HCT116 (cell line): ENCODE results near the gene CIITA. TPM values are rescaled to one million over a fixed set of nuclear protein-coding genes. Genes with fewer than 3 reads are reported as not detected.

Experiments used
- ATAC-seq: fragments of 200-7000 bp; cut with Tn5 transposase; 2 replicates; pipeline ENCODE4 v1.9.1; 2020; ENCODE audit warnings: mild to moderate bottlenecking, moderate library complexity
- BruUV-seq: library from RNA; stranded (reverse); fragments of 400-500 nt; replicated peaks from 2 replicates; lab custom pipeline; 2021; lab: Mats Ljungman, UMichigan
- CTCF ChIA-PET: fragments of 300-600 bp; sonication (Branson Sonifier 250); formaldehyde crosslinking; loops from one replicate; lab custom pipeline; 2021; ENCODE audit warnings: antibody characterized with exemption; lab: Charles Lee
- POLR2A ChIA-PET: fragments of 300-600, 350-600 bp; sonication (Branson Sonifier 250); formaldehyde crosslinking; loops from one replicate; lab custom pipeline; 2021; ENCODE audit warnings: antibody characterized with exemption; lab: Charles Lee
- RAD21 ChIA-PET, 2 experiments: fragments of 300-600 bp; sonication (Branson Sonifier 250); formaldehyde crosslinking; loops; one replicate each; lab custom pipeline; 2023; ENCODE audit warnings: low total read pairs in 2 of 2; ENCODE audit not compliant: uncharacterized antibody in 2 of 2, unreplicated experiment in 2 of 2, low non-redundant PET in 1 of 2; lab: Charles Lee
- DNase-seq: peaks from one replicate; pipeline ENCODE4 v3.0.0-alpha.2; 2010; ENCODE audit warnings: low read depth, low spot score
- H2AFZ ChIP-seq: fragments of 200-600 bp; shearing (Covaris generic), sonication (generic); 2 replicates; pipeline ENCODE4 v1.6.1; 2017; ENCODE audit warnings: low read depth, mixed run types, mixed read lengths, antibody characterized with exemption, low read length; ENCODE audit not compliant: poor library complexity, severe bottlenecking
- H3K27ac ChIP-seq: 2 replicates; pipeline ENCODE4 v1.5.1; 2012; ENCODE audit warnings: low read depth, low read length
- H3K27me3 ChIP-seq: fragments of 200-600 bp; sonication (generic); 2 replicates; pipeline ENCODE4 v1.6.1; 2016; ENCODE audit warnings: mixed run types, low read length, mixed read lengths; ENCODE audit not compliant: insufficient read depth
- H3K36me3 ChIP-seq, 2 experiments: fragments of 200-500 bp in 1 of 2; fragments of 200-600 bp in 1 of 2; sonication (Bioruptor generic) in 1 of 2; sonication (generic) in 1 of 2; 2 replicates each; pipeline versions ENCODE4 v1.5.1 to v1.6.1; 2014 to 2016; ENCODE audit warnings: low read length in 2 of 2, inconsistent platforms in 1 of 2, mixed read lengths in 1 of 2, mixed run types in 1 of 2; ENCODE audit not compliant: insufficient read depth in 2 of 2, control insufficient read depth in 1 of 2
- H3K4me1 ChIP-seq, 2 experiments: fragments of 200-600 bp in 1 of 2; sonication (generic) in 1 of 2; 2 replicates each; pipeline versions ENCODE4 v1.5.1 to v1.6.1; 2012 to 2017; ENCODE audit warnings: low read length in 2 of 2, inconsistent platforms in 1 of 2, mild to moderate bottlenecking in 1 of 2, mixed read lengths in 1 of 2, mixed run types in 1 of 2, moderate library complexity in 1 of 2; ENCODE audit not compliant: insufficient read depth in 2 of 2, control insufficient read depth in 1 of 2
- H3K4me2 ChIP-seq: fragments of 200-600 bp; sonication (generic); 2 replicates; pipeline ENCODE4 v1.6.1; 2017; ENCODE audit warnings: mixed run types, low read length, mixed read lengths
- H3K4me3 ChIP-seq, 2 experiments: fragments of 200-600 bp in 1 of 2; sonication (generic) in 1 of 2; replicated peaks in 1 of 2; 2 replicates each; pipeline ENCODE4 v1.5.1; 2011 to 2016; ENCODE audit warnings: low read length in 2 of 2, control low read depth in 1 of 2, low read depth in 1 of 2, mild to moderate bottlenecking in 1 of 2, mixed read lengths in 1 of 2, mixed run types in 1 of 2
- H3K79me2 ChIP-seq: fragments of 200-600 bp; sonication (generic); 2 replicates; pipeline ENCODE4 v1.6.1; 2017; ENCODE audit warnings: mild to moderate bottlenecking, mixed run types, low read length, moderate library complexity, mixed read lengths; ENCODE audit not compliant: insufficient read depth
- H3K9ac ChIP-seq: fragments of 200-600 bp; sonication (generic); 2 replicates; pipeline ENCODE4 v1.6.1; 2016; ENCODE audit warnings: low read length, mixed read lengths
- H3K9me2 ChIP-seq: fragments of 200-600 bp; sonication (generic), shearing (Covaris generic); 2 replicates; pipeline ENCODE4 v1.6.1; 2017; ENCODE audit warnings: mixed run types, mild to moderate bottlenecking, moderate library complexity; ENCODE audit not compliant: insufficient read depth
- H3K9me3 ChIP-seq, 2 experiments: fragments of 200-500 bp in 1 of 2; fragments of 200-600 bp in 1 of 2; sonication (Bioruptor generic) in 1 of 2; sonication (generic) in 1 of 2; 2 replicates each; pipeline ENCODE4 v1.6.1; 2014 to 2017; ENCODE audit warnings: low read length in 2 of 2, mixed read lengths in 2 of 2, inconsistent platforms in 1 of 2, low read depth in 1 of 2, mild to moderate bottlenecking in 1 of 2, mixed run types in 1 of 2, moderate library complexity in 1 of 2; ENCODE audit not compliant: control insufficient read depth in 1 of 2, insufficient read depth in 1 of 2
- H4K20me1 ChIP-seq: fragments of 200-600 bp; sonication (generic), shearing (Covaris generic); 2 replicates; pipeline ENCODE4 v1.6.1; 2017; ENCODE audit warnings: mixed run types, mild to moderate bottlenecking, moderate library complexity; ENCODE audit not compliant: insufficient read depth
- CBX3 ChIP-seq: IDR thresholded peaks from 2 replicates; pipeline ENCODE4 v1.6.1; 2012; ENCODE audit warnings: low read depth
- CEBPB ChIP-seq: IDR thresholded peaks from 2 replicates; pipeline ENCODE4 v1.6.1; 2012; ENCODE audit warnings: low read depth
- ELF1 ChIP-seq: IDR thresholded peaks from 2 replicates; pipeline ENCODE4 v1.6.1; 2012; ENCODE audit warnings: low read depth, borderline replicate concordance
- EZH2phosphoT487 ChIP-seq: fragments of 200-600 bp; IDR thresholded peaks from 2 replicates; pipeline ENCODE4 v1.6.1; 2018; ENCODE audit warnings: antibody characterized with exemption, borderline replicate concordance
- FOSL1 ChIP-seq: IDR thresholded peaks from 2 replicates; pipeline ENCODE4 v1.6.1; 2012; ENCODE audit warnings: low read depth
- JUND ChIP-seq: IDR thresholded peaks from 2 replicates; pipeline ENCODE4 v1.6.1; 2012
- POLR2A ChIP-seq: IDR thresholded peaks from 2 replicates; pipeline ENCODE4 v1.7.0; 2011; ENCODE audit warnings: borderline replicate concordance; ENCODE audit not compliant: insufficient read depth, insufficient read length; ENCODE audit errors: extremely low read depth
- SIN3A ChIP-seq: IDR thresholded peaks from 2 replicates; pipeline ENCODE4 v1.6.1; 2012; ENCODE audit warnings: low read depth
- SP1 ChIP-seq: IDR thresholded peaks from 2 replicates; pipeline ENCODE4 v1.6.1; 2012; ENCODE audit warnings: low read depth
- SRF ChIP-seq: IDR thresholded peaks from 2 replicates; pipeline ENCODE4 v1.6.1; 2012; ENCODE audit warnings: low read depth
- YY1 ChIP-seq: IDR thresholded peaks from 2 replicates; pipeline ENCODE4 v1.6.1; 2011; ENCODE audit warnings: low read length, low read depth, moderate library complexity, mild to moderate bottlenecking; ENCODE audit not compliant: insufficient replicate concordance; ENCODE audit errors: extremely low read depth
- ZFX ChIP-seq: fragments of 450-650 bp; IDR thresholded peaks from 2 replicates; pipeline ENCODE4 v1.6.1; 2017
- ZNF274 ChIP-seq: fragments of 200-500 bp; sonication (Bioruptor generic); IDR thresholded peaks from 2 replicates; pipeline ENCODE4 v1.6.1; 2014; ENCODE audit warnings: mild to moderate bottlenecking, low read depth, low read length, inconsistent platforms
- intact Hi-C: fragments of 100-400 bp; cut with micrococcal nuclease; formaldehyde crosslinking; loops from 2 replicates; pipeline ENCODE4 v1.10.0; 2022
- total RNA-seq: library from RNA; stranded (reverse); gene quantifications from one replicate; pipeline ENCODE4 v1.2.1, GENCODE V29; 2021; ENCODE audit not compliant: unreplicated experiment
- TF ChIP-seq, protein P1 (sequence below): IDR thresholded peaks from 2 replicates; pipeline ENCODE4 v1.6.1; 2012; ENCODE audit warnings: low read depth
- TF ChIP-seq, protein P2 (sequence below): IDR thresholded peaks from 2 replicates; pipeline ENCODE4 v1.6.1; 2011; ENCODE audit warnings: mild to moderate bottlenecking, low read length, moderate library complexity; ENCODE audit not compliant: insufficient replicate concordance; ENCODE audit errors: extremely low read depth
- TF ChIP-seq, protein P3 (sequence below): IDR thresholded peaks from 2 replicates; pipeline ENCODE4 v1.6.1; 2012
- TF ChIP-seq, protein P4 (sequence below): IDR thresholded peaks from 2 replicates; pipeline ENCODE4 v1.6.1; 2012

CIITA gene
- total RNA-seq, 1 experiment from 2014 or later, result 0.25 TPM

DNA sequence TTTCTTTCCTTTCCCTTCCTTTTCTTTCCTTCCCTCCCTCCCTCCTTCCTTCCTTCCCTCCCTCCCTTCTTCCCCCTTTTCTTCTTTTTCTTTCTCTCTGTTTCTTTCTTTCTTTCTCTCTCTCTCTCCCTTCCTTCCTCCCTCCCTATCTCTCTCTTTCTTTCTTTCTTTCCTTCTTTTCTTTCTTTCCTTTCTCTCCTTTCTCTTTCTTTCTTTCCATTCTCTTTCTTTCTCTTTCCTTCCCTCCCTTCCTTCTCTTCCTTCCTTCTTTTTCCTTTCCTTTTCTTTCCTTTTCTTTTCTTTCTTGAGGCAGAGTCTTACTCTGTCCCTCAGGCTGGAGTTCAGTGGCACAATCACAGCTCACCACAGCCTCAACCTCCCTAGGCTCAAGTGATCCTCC lies 34.3 kb downstream of the CIITA start:
- ChIA-PET RAD21 (no interaction called here), POLR2A (no interaction called here), CTCF (interaction anchor here (2.5 kb wide), 1 partner anchor 8 kb away, joined by 10 read pairs; no protein-coding TSS in a partner anchor)
- H3K27me3 ChIP-seq, result peaks cover 12% of the 10 kb centered on the region; the same call in 1 of the 2 replicates
- no peaks in the 10 kb centered on the region for H3K9me2 ChIP-seq
- BruUV-seq, result no TSS peak
- intact Hi-C loops, result loop anchor here (10.0 kb wide), 1 partner anchor 106 kb away; no protein-coding TSS in a partner anchor
- no peaks in the 10 kb centered on the region for H3K9me3 ChIP-seq
- H3K4me2 ChIP-seq, result no peak overlapping the region
- H2AFZ ChIP-seq, result no peak overlapping the region
- no peaks in the 10 kb centered on the region for H3K79me2 ChIP-seq
- no peak overlapping the region for H3K27ac ChIP-seq
- H3K4me3 ChIP-seq, result no peak overlapping the region
- no peak for TF ChIP-seq ZNF274
- TF ChIP-seq CBX3, result no peak
- no peak for TF ChIP-seq SRF
- no peaks in the 10 kb centered on the region for H4K20me1 ChIP-seq
- no peak for ATAC-seq
- no peak for DNase-seq
- H3K9ac ChIP-seq, result no peak overlapping the region
- H3K36me3 ChIP-seq, result no peaks in the 10 kb centered on the region
- no peaks in the 10 kb centered on the region for H3K4me1 ChIP-seq

DNA sequence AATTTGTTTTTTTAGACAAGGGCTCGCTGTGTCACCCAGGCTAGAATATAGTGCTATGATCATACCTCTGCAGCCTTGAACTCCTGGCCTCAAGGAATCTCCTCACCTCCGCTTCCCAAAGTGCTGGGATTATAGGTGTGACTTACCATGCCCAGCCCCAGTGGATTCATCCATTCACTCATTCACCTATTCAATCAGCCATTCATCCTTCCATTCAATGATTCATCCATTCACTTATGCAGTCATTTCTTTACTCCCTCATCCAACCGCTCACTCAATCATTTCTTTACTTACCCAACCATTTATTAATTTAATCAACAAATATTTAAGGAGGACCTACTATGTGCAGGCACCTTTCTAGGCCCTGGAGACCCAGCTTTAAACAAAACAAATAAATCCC lies 39.5 kb downstream of the CIITA start:
- Histone ChIP-seq H3K4me1 (peaks cover 7 to 13% of the 10 kb centered on the region in 2 experiments; a peak in 3 of 4 replicates), H2AFZ (no peak overlapping the region), H3K4me3 (no peak overlapping the region), H3K36me3 (no peaks in the 10 kb centered on the region), H3K27me3 (no peaks in the 10 kb centered on the region), H3K9me3 (no peaks in the 10 kb centered on the region), H3K79me2 (no peaks in the 10 kb centered on the region), H4K20me1 (no peaks in the 10 kb centered on the region), H3K9ac (no peak overlapping the region), H3K4me2 (no peak overlapping the region), H3K27ac (no peak overlapping the region), H3K9me2 (no peaks in the 10 kb centered on the region)
- RAD21 ChIA-PET, result no interaction called here
- POLR2A ChIA-PET, result no interaction called here
- no peak for ATAC-seq
- intact Hi-C loops, result loop anchor here (5.0 to 10.0 kb wide), 4 partner anchors 112 to 659 kb away; partner anchors contain the start of gene EMP2
- CTCF ChIA-PET, result no interaction called here
- DNase-seq, result no peak
- no TSS peak for BruUV-seq
- no peak for TF ChIP-seq CBX3
- TF ChIP-seq ELF1, result no peak
- TF ChIP-seq ZFX, result no peak
- TF ChIP-seq, protein P1, sequence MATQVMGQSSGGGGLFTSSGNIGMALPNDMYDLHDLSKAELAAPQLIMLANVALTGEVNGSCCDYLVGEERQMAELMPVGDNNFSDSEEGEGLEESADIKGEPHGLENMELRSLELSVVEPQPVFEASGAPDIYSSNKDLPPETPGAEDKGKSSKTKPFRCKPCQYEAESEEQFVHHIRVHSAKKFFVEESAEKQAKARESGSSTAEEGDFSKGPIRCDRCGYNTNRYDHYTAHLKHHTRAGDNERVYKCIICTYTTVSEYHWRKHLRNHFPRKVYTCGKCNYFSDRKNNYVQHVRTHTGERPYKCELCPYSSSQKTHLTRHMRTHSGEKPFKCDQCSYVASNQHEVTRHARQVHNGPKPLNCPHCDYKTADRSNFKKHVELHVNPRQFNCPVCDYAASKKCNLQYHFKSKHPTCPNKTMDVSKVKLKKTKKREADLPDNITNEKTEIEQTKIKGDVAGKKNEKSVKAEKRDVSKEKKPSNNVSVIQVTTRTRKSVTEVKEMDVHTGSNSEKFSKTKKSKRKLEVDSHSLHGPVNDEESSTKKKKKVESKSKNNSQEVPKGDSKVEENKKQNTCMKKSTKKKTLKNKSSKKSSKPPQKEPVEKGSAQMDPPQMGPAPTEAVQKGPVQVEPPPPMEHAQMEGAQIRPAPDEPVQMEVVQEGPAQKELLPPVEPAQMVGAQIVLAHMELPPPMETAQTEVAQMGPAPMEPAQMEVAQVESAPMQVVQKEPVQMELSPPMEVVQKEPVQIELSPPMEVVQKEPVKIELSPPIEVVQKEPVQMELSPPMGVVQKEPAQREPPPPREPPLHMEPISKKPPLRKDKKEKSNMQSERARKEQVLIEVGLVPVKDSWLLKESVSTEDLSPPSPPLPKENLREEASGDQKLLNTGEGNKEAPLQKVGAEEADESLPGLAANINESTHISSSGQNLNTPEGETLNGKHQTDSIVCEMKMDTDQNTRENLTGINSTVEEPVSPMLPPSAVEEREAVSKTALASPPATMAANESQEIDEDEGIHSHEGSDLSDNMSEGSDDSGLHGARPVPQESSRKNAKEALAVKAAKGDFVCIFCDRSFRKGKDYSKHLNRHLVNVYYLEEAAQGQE, result no peak
- TF ChIP-seq EZH2phosphoT487, result no peak
- TF ChIP-seq, protein P2, sequence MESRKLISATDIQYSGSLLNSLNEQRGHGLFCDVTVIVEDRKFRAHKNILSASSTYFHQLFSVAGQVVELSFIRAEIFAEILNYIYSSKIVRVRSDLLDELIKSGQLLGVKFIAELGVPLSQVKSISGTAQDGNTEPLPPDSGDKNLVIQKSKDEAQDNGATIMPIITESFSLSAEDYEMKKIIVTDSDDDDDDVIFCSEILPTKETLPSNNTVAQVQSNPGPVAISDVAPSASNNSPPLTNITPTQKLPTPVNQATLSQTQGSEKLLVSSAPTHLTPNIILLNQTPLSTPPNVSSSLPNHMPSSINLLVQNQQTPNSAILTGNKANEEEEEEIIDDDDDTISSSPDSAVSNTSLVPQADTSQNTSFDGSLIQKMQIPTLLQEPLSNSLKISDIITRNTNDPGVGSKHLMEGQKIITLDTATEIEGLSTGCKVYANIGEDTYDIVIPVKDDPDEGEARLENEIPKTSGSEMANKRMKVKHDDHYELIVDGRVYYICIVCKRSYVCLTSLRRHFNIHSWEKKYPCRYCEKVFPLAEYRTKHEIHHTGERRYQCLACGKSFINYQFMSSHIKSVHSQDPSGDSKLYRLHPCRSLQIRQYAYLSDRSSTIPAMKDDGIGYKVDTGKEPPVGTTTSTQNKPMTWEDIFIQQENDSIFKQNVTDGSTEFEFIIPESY, result no peak
- no peak for TF ChIP-seq POLR2A
- no peak for TF ChIP-seq CEBPB
- TF ChIP-seq SP1, result no peak
- no peak for TF ChIP-seq JUND
- TF ChIP-seq FOSL1, result no peak
- no peak for TF ChIP-seq SIN3A
- TF ChIP-seq, protein P3, sequence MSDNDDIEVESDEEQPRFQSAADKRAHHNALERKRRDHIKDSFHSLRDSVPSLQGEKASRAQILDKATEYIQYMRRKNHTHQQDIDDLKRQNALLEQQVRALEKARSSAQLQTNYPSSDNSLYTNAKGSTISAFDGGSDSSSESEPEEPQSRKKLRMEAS, result no peak
- TF ChIP-seq, protein P4, sequence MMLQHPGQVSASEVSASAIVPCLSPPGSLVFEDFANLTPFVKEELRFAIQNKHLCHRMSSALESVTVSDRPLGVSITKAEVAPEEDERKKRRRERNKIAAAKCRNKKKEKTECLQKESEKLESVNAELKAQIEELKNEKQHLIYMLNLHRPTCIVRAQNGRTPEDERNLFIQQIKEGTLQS, result no peak
- TF ChIP-seq YY1, result no peak
